Measurements from ENCODE around the gene FOXK2.

The FOXK2 gene

GRCh38 chr17:82589851-82590180 is 70.3 kb downstream of the FOXK2 start:
- no peak for DNase-seq (ENCODE audit: low read depth in 2 of 2)

- no peak for DNase-seq (ENCODE audit: low read depth in 2 of 2)
Measured at GRCh38 chr17:82590216-82590615, 70.7 kb downstream of the FOXK2 start.

- DNase-seq (ENCODE audit: low read depth in 2 of 2): no peak
Measured at GRCh38 chr17:82590881-82591539, 71.5 kb downstream of the FOXK2 start.

- DNase-seq (ENCODE audit: low read depth in 2 of 2): no peak
Measured at GRCh38 chr17:82592289-82592766, 72.8 kb downstream of the FOXK2 start.

GRCh38 chr17:82592767-82593589 is 73.4 kb downstream of the FOXK2 start:
- DNase-seq (ENCODE audit: low read depth in 2 of 2): peak; percentile 52 to 55

GRCh38 chr17:82593590-82594087 is 74.1 kb downstream of the FOXK2 start:
- no peak for DNase-seq (ENCODE audit: low read depth in 2 of 2)

- no peak for DNase-seq (ENCODE audit: low read depth in 2 of 2)
Measured at GRCh38 chr17:82594571-82594970, 75.0 kb downstream of the FOXK2 start.

GRCh38 chr17:82595893-82596292 is 76.4 kb downstream of the FOXK2 start:
- no peak for DNase-seq (ENCODE audit: low read depth in 2 of 2)

- no peak for DNase-seq (ENCODE audit: low read depth in 2 of 2)
Measured at GRCh38 chr17:82596296-82596695, 76.8 kb downstream of the FOXK2 start.

- DNase-seq (ENCODE audit: low read depth in 2 of 2): no peak
Measured at GRCh38 chr17:82596837-82597672, 77.5 kb downstream of the FOXK2 start.

- no peak for DNase-seq (ENCODE audit: low read depth in 2 of 2)
Measured at GRCh38 chr17:82598256-82599119, 79.0 kb downstream of the FOXK2 start.

GRCh38 chr17:82599674-82600661 is 80.4 kb downstream of the FOXK2 start:
- DNase-seq (ENCODE audit: low read depth in 2 of 2): no peak

GRCh38 chr17:82600731-82601446 is 81.4 kb downstream of the FOXK2 start:
- no peak for DNase-seq (ENCODE audit: low read depth in 2 of 2)

GRCh38 chr17:82601447-82602000 is 82.0 kb downstream of the FOXK2 start:
- DNase-seq (ENCODE audit: low read depth in 2 of 2): no peak

GRCh38 chr17:82602487-82602886 is 83.0 kb downstream of the FOXK2 start:
- no peak for DNase-seq (ENCODE audit: low read depth in 2 of 2)

- DNase-seq (ENCODE audit: low read depth in 2 of 2): no peak
Measured at GRCh38 chr17:82602986-82603710, 83.6 kb downstream of the FOXK2 start.

GRCh38 chr17:82603981-82604448 is 84.5 kb downstream of the FOXK2 start:
- no peak for DNase-seq (ENCODE audit: low read depth in 2 of 2)

- DNase-seq (ENCODE audit: low read depth in 2 of 2): no peak
Measured at GRCh38 chr17:82604532-82604931, 85.0 kb downstream of the FOXK2 start.
